HL-60 (cell line): ENCODE measurements around the gene GRM8.

ENCODE experiments used
- CTCF ChIP-seq: IDR thresholded peaks from one replicate; pipeline ENCODE4 v1.5.1; 2011; ENCODE audit warnings: low read length, control low read depth, inconsistent platforms; ENCODE audit not compliant: insufficient read depth
- REST ChIP-seq: IDR thresholded peaks from 2 replicates; pipeline ENCODE4 v1.6.1; 2012; ENCODE audit warnings: low read depth; ENCODE audit not compliant: insufficient replicate concordance

DNA sequence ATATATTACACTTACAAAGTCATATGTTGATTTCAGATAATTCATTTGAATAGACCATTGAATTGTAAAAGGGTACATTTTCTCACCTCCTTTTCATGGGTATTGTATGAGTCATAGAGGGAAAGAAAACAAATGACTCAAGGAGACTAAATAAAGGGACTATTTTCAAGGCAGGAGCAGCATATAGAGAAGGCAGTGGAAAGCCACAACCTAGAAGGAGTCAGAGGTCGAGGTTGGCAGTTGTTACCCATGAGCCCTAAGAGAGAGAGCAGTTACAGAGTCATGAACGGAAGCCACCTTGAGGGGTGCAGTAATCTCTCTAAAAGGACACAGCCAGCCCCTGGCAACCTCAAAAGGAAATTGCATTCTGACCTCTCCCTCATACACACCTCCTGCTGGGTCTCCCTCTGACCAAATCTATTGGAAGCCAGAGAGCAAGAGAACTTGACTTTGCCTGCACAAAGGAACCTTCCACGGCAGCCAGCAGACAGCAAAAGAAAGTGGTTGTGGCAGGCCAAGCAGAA lies 137.9 kb downstream of the GRM8 start:
- TF ChIP-seq CTCF, result no peak
- TF ChIP-seq REST, result no peak
